HG03159 (cell line): ENCODE results near the gene MRE11.
"Not testable (repeated sequence)": the region's sequence is repeated elsewhere in the genome, so short reads cannot be mapped to it uniquely, and the experiment has no call there.

ENCODE experiments used
- ATAC-seq: cut with Tn5 transposase; IDR thresholded peaks from one replicate; pipeline ENCODE4 v1.9.1; 2021; ENCODE audit warnings: mild to moderate bottlenecking, moderate library complexity; ENCODE audit not compliant: unreplicated experiment

Gene MRE11

GRCh38 chr11:94433049-94433448, 60.6 kb downstream of the MRE11 start:
- ATAC-seq = no peak

GRCh38 chr11:94424662-94425061, 69.0 kb downstream of the MRE11 start:
- ATAC-seq = no peak

GRCh38 chr11:94424011-94424410, 69.6 kb downstream of the MRE11 start:
- no peak for ATAC-seq

GRCh38 chr11:94423507-94423906, 70.1 kb downstream of the MRE11 start:
- no peak for ATAC-seq

GRCh38 chr11:94418123-94418765, 75.4 kb downstream of the MRE11 start:
- ATAC-seq = no peak

GRCh38 chr11:94417386-94417987, 76.2 kb downstream of the MRE11 start:
- ATAC-seq = no peak

GRCh38 chr11:94405062-94405833, 88.4 kb downstream of the MRE11 start:
- ATAC-seq = no peak

GRCh38 chr11:94402355-94402754, 91.3 kb downstream of the MRE11 start:
- ATAC-seq = no peak

- no peak for ATAC-seq
Measured at GRCh38 chr11:94401773-94402265, 91.8 kb downstream of the MRE11 start.

GRCh38 chr11:94400839-94401772, 92.5 kb downstream of the MRE11 start, which contains the start of gene GPR83:
Gene GPR83, minus strand, starts transcription at chr11:94401419. Its CDS starts 172 bp downstream, at chr11:94401247.
- ATAC-seq = no peak

GRCh38 chr11:94400457-94400838, 93.2 kb downstream of the MRE11 start:
- ATAC-seq = no peak

GRCh38 chr11:94400050-94400449, 93.6 kb downstream of the MRE11 start:
- ATAC-seq = no peak

- ATAC-seq = no peak
Measured at GRCh38 chr11:94398101-94398500, 95.5 kb downstream of the MRE11 start.

GRCh38 chr11:94396282-94396681, 97.4 kb downstream of the MRE11 start:
- no peak for ATAC-seq

- not testable (repeated sequence) for ATAC-seq
Measured at GRCh38 chr11:94391937-94392336, 101.7 kb downstream of the MRE11 start.

- ATAC-seq = no peak
Measured at GRCh38 chr11:94379613-94380012, 114.0 kb downstream of the MRE11 start.

GRCh38 chr11:94376841-94377240, 116.8 kb downstream of the MRE11 start:
- ATAC-seq = no peak

GRCh38 chr11:94370576-94370975, 123.1 kb downstream of the MRE11 start:
- not testable (repeated sequence) for ATAC-seq
